Central memory CD8-positive, alpha-beta T cell (primary cell): ENCODE data around the gene VPS13C.

ENCODE experiments used
- ATAC-seq: fragments of 150-1000 bp; cut with Tn5 transposase; replicated peaks from 2 replicates; pipeline ENCODE4 v1.10.0; 2022; ENCODE audit warnings: mild to moderate bottlenecking, moderate FRiP score, moderate number of reproducible peaks; ENCODE audit not compliant: poor library complexity, severe bottlenecking; ENCODE audit errors: extremely low read depth
- DNase-seq, 2 donors: peaks; one replicate each; pipeline ENCODE4 v3.0.0; 2021; ENCODE audit warnings: low spot score in 2 of 2
- H3K27ac Mint-ChIP-seq: one replicate; pipeline ENCODE4 v1.8.0; 2022; ENCODE audit warnings: low read depth, mild to moderate bottlenecking, moderate library complexity, mixed read lengths
- H3K27me3 Mint-ChIP-seq: one replicate; pipeline ENCODE4 v1.8.0; 2022; ENCODE audit warnings: mixed read lengths
- H3K36me3 Mint-ChIP-seq: one replicate; pipeline ENCODE4 v1.8.0; 2022; ENCODE audit warnings: mild to moderate bottlenecking, moderate library complexity, mixed read lengths; ENCODE audit not compliant: insufficient read depth
- H3K4me1 Mint-ChIP-seq: one replicate; pipeline ENCODE4 v1.8.0; 2022; ENCODE audit warnings: mixed read lengths
- H3K4me3 Mint-ChIP-seq: one replicate; pipeline ENCODE4 v1.8.0; 2022; ENCODE audit warnings: mild to moderate bottlenecking, moderate library complexity, mixed read lengths
- H3K9me3 Mint-ChIP-seq: one replicate; pipeline ENCODE4 v1.8.0; 2022; ENCODE audit warnings: mixed read lengths

VPS13C gene

GRCh38 chr15:61996056-61996635 is 64.1 kb downstream of the VPS13C start:
- H3K27me3 Mint-ChIP-seq = no peaks in the 10 kb centered on the region
- H3K9me3 Mint-ChIP-seq = no peaks in the 10 kb centered on the region
- ATAC-seq (no peak), DNase-seq (no peak)
- peaks cover 11% of the 10 kb centered on the region for H3K36me3 Mint-ChIP-seq
- H3K4me3 Mint-ChIP-seq = no peak overlapping the region
- H3K27ac Mint-ChIP-seq = no peak overlapping the region
- H3K4me1 Mint-ChIP-seq = peaks cover 6% of the 10 kb centered on the region

- no peak overlapping the region for H3K4me3 Mint-ChIP-seq
- DNase-seq = no peak
- peaks cover 13% of the 10 kb centered on the region for H3K36me3 Mint-ChIP-seq
- H3K27ac Mint-ChIP-seq = no peak overlapping the region
- no peaks in the 10 kb centered on the region for H3K9me3 Mint-ChIP-seq
- ATAC-seq = no peak
- H3K27me3 Mint-ChIP-seq = no peaks in the 10 kb centered on the region
- H3K4me1 Mint-ChIP-seq = peaks cover 10% of the 10 kb centered on the region
Observed at GRCh38 chr15:61994216-61994615, 66.0 kb downstream of the VPS13C start.

- no peak for DNase-seq
- no peak overlapping the region for H3K4me3 Mint-ChIP-seq
- peaks cover 11% of the 10 kb centered on the region for H3K36me3 Mint-ChIP-seq
- peaks cover 9% of the 10 kb centered on the region for H3K4me1 Mint-ChIP-seq
- peak overlapping the region; percentile 13 for H3K27ac Mint-ChIP-seq
- ATAC-seq = no peak
- no peaks in the 10 kb centered on the region for H3K27me3 Mint-ChIP-seq
- no peaks in the 10 kb centered on the region for H3K9me3 Mint-ChIP-seq
Observed at GRCh38 chr15:61992518-61992917, 67.7 kb downstream of the VPS13C start.

GRCh38 chr15:61989667-61990066 is 70.6 kb downstream of the VPS13C start:
- Mint-ChIP-seq H3K9me3 (no peaks in the 10 kb centered on the region), H3K36me3 (peaks cover 15% of the 10 kb centered on the region)
- no peak for DNase-seq

GRCh38 chr15:61987824-61988223 is 72.4 kb downstream of the VPS13C start:
- DNase-seq = no peak
- Mint-ChIP-seq H3K9me3 (no peaks in the 10 kb centered on the region), H3K27ac (no peak overlapping the region), H3K4me3 (no peak overlapping the region), H3K27me3 (no peaks in the 10 kb centered on the region), H3K4me1 (peaks cover 17% of the 10 kb centered on the region), H3K36me3 (peaks cover 24% of the 10 kb centered on the region)
- ATAC-seq = no peak

More at GRCh38 chr15:61989667-61990066, 70.6 kb downstream of the VPS13C start:
- Mint-ChIP-seq H3K4me3 (no peak overlapping the region), H3K27ac (no peak overlapping the region), H3K4me1 (peaks cover 11% of the 10 kb centered on the region), H3K27me3 (no peaks in the 10 kb centered on the region)
- ATAC-seq = no peak

GRCh38 chr15:61983081-61983480 is 77.2 kb downstream of the VPS13C start:
- no peak overlapping the region for H3K4me3 Mint-ChIP-seq
- H3K27me3 Mint-ChIP-seq = no peaks in the 10 kb centered on the region
- H3K9me3 Mint-ChIP-seq = no peaks in the 10 kb centered on the region
- H3K27ac Mint-ChIP-seq = peak overlapping the region; percentile 65
- peaks cover 44% of the 10 kb centered on the region for H3K36me3 Mint-ChIP-seq
- peaks cover 12% of the 10 kb centered on the region for H3K4me1 Mint-ChIP-seq
- DNase-seq (no peak), ATAC-seq (no peak)

- Mint-ChIP-seq H3K27me3 (no peaks in the 10 kb centered on the region), H3K27ac (no peak overlapping the region), H3K4me1 (peaks cover 18% of the 10 kb centered on the region), H3K36me3 (peaks cover 46% of the 10 kb centered on the region), H3K4me3 (no peak overlapping the region), H3K9me3 (no peaks in the 10 kb centered on the region)
- no peak for DNase-seq
- no peak for ATAC-seq
Observed at GRCh38 chr15:61978225-61978624, 82.0 kb downstream of the VPS13C start.

GRCh38 chr15:61974759-61975158 is 85.5 kb downstream of the VPS13C start:
- ATAC-seq = no peak
- Mint-ChIP-seq H3K9me3 (no peaks in the 10 kb centered on the region), H3K4me1 (peaks cover 18% of the 10 kb centered on the region), H3K36me3 (peaks cover 50% of the 10 kb centered on the region), H3K27ac (peak overlapping the region; percentile 86), H3K4me3 (no peak overlapping the region), H3K27me3 (no peaks in the 10 kb centered on the region)
- no peak for DNase-seq

- peaks cover 45% of the 10 kb centered on the region for H3K36me3 Mint-ChIP-seq
Observed at GRCh38 chr15:61974118-61974517, 86.1 kb downstream of the VPS13C start.

GRCh38 chr15:61951949-61952348 is 108.3 kb downstream of the VPS13C start:
- ATAC-seq (no peak), DNase-seq (no peak)
- Mint-ChIP-seq H3K36me3 (peaks cover 46% of the 10 kb centered on the region), H3K4me3 (no peak overlapping the region), H3K9me3 (no peaks in the 10 kb centered on the region), H3K27me3 (no peaks in the 10 kb centered on the region), H3K4me1 (no peaks in the 10 kb centered on the region), H3K27ac (no peak overlapping the region)

More at GRCh38 chr15:61974118-61974517, 86.1 kb downstream of the VPS13C start:
- peak; percentile 46 for ATAC-seq
- Mint-ChIP-seq H3K4me3 (no peak overlapping the region), H3K9me3 (no peaks in the 10 kb centered on the region), H3K4me1 (peaks cover 18% of the 10 kb centered on the region), H3K27me3 (no peaks in the 10 kb centered on the region), H3K27ac (peak overlapping the region; percentile 86)
- DNase-seq = no peak

- H3K4me1 Mint-ChIP-seq = peaks cover 4% of the 10 kb centered on the region
- DNase-seq (no peak), ATAC-seq (no peak)
- no peaks in the 10 kb centered on the region for H3K9me3 Mint-ChIP-seq
- no peak overlapping the region for H3K27ac Mint-ChIP-seq
- no peak overlapping the region for H3K4me3 Mint-ChIP-seq
- H3K27me3 Mint-ChIP-seq = no peaks in the 10 kb centered on the region
- peaks cover 40% of the 10 kb centered on the region for H3K36me3 Mint-ChIP-seq
Observed at GRCh38 chr15:61946778-61947177, 113.5 kb downstream of the VPS13C start.

- Mint-ChIP-seq H3K27ac (no peak overlapping the region), H3K27me3 (no peaks in the 10 kb centered on the region), H3K4me3 (no peak overlapping the region), H3K4me1 (peaks cover 4% of the 10 kb centered on the region), H3K9me3 (no peaks in the 10 kb centered on the region), H3K36me3 (peaks cover 39% of the 10 kb centered on the region)
- DNase-seq = no peak
- ATAC-seq = no peak
Observed at GRCh38 chr15:61943992-61944391, 116.3 kb downstream of the VPS13C start.

- ATAC-seq = no peak
- DNase-seq = no peak
- H3K4me1 Mint-ChIP-seq = peaks cover 10% of the 10 kb centered on the region
- H3K4me3 Mint-ChIP-seq = no peak overlapping the region
- no peaks in the 10 kb centered on the region for H3K9me3 Mint-ChIP-seq
- peaks cover 27% of the 10 kb centered on the region for H3K36me3 Mint-ChIP-seq
- H3K27me3 Mint-ChIP-seq = no peaks in the 10 kb centered on the region
- H3K27ac Mint-ChIP-seq = no peak overlapping the region
Observed at GRCh38 chr15:61938249-61938648, 122.0 kb downstream of the VPS13C start.
